GM12872 (cell line): ENCODE measurements around the gene CPEB1.

Experiments
- CTCF ChIP-seq: IDR thresholded peaks from 3 replicates; pipeline ENCODE4 v1.5.1; 2011; ENCODE audit warnings: low read depth, mild to moderate bottlenecking, low read length, moderate library complexity; ENCODE audit not compliant: insufficient read depth

CPEB1 gene

GRCh38 chr15:82602195-82602594 lies 45.0 kb downstream of the CPEB1 start:
- no peak for TF ChIP-seq CTCF

DNA sequence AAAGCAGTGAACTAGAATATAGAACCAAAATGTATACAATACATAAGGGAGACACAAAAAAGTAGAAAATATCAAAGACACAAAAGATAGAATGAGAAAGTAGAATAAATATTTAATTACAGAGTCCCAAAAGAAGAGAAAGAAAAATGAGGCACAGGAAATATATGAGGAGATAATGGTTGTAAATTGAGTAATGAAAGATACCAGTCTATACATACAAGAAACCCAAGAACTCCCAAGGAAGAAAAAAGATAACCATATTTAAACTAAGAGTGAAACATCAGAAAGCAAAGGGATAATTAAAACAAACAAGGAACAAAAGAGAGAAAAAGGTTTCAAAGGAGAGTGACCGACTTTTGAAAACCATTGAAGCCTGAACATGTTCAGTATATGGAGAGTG lies 47.3 kb downstream of the CPEB1 start:
- TF ChIP-seq CTCF: no peak

GRCh38 chr15:82597815-82598214 lies 49.3 kb downstream of the CPEB1 start:
- TF ChIP-seq CTCF: no peak

- no peak for TF ChIP-seq CTCF
These were observed 51.4 kb downstream of the CPEB1 start for GRCh38 chr15:82595766-82596165.

GRCh38 chr15:82595203-82595602 lies 52.0 kb downstream of the CPEB1 start:
- no peak for TF ChIP-seq CTCF

GRCh38 chr15:82587805-82588204 lies 59.4 kb downstream of the CPEB1 start:
- TF ChIP-seq CTCF: no peak

GRCh38 chr15:82585072-82585471 lies 62.1 kb downstream of the CPEB1 start:
- no peak for TF ChIP-seq CTCF

DNA sequence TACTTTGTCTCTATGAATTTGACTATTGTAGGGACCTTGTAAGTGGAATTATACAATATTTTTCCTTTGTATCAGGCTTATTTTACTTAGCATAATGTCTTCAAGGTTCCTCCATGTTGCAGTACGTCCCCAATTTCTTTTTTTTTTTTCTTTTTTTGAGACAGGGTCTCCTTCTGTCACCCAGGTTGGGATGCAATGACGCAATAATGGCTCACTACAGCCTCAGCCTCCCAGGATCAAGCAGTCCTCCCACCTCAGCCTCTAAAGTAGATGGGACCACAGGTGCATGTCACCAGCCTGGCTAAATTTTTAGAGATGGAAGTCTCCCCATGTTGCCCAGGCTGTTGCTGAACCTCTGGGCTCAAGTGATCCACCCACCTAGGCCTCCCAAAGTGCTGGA lies 66.5 kb downstream of the CPEB1 start:
- no peak for TF ChIP-seq CTCF
